ENCODE data around the gene TLR6.

Gene TLR6

GRCh38 chr4:38856524-38857337 is at the start of gene TLR6:
TLR6 (minus strand) TSS chr4:38856817; CDS start chr4:38829473, 27,344 bp downstream.
- peak; percentile 62 to 75 for DNase-seq

- DNase-seq, result no peak
These were observed 49.2 kb upstream of the TLR6 start for GRCh38 chr4:38905652-38906385.

- no peak for DNase-seq
These were observed 48.1 kb upstream of the TLR6 start for GRCh38 chr4:38904682-38905081.

GRCh38 chr4:38904090-38904666 is 47.6 kb upstream of the TLR6 start:
- DNase-seq, result no peak

- no peak for DNase-seq
These were observed 46.1 kb upstream of the TLR6 start for GRCh38 chr4:38902695-38903094.

GRCh38 chr4:38902221-38902620 is 45.6 kb upstream of the TLR6 start:
- no peak for DNase-seq

- DNase-seq, result no peak
These were observed 41.6 kb upstream of the TLR6 start for GRCh38 chr4:38898245-38898644.

- DNase-seq, result no peak
These were observed 40.3 kb upstream of the TLR6 start for GRCh38 chr4:38896940-38897339.

GRCh38 chr4:38894322-38894982 is 37.8 kb upstream of the TLR6 start:
- DNase-seq, result no peak

GRCh38 chr4:38891051-38891983 is 34.7 kb upstream of the TLR6 start:
- no peak for DNase-seq

- DNase-seq, result no peak
These were observed 32.5 kb upstream of the TLR6 start for GRCh38 chr4:38889143-38889542.

GRCh38 chr4:38884254-38884653 is 27.6 kb upstream of the TLR6 start:
- DNase-seq, result no peak

GRCh38 chr4:38876636-38877035 is 20.0 kb upstream of the TLR6 start:
- no peak for DNase-seq

- DNase-seq, result no peak
These were observed 16.8 kb upstream of the TLR6 start for GRCh38 chr4:38873290-38873944.

GRCh38 chr4:38872620-38873019 is 16.0 kb upstream of the TLR6 start:
- no peak for DNase-seq

GRCh38 chr4:38871593-38871992 is 15.0 kb upstream of the TLR6 start:
- no peak for DNase-seq

- no peak for DNase-seq
These were observed 13.6 kb upstream of the TLR6 start for GRCh38 chr4:38870098-38870808.

GRCh38 chr4:38869511-38869910 is 12.9 kb upstream of the TLR6 start:
- DNase-seq, result no peak

GRCh38 chr4:38868059-38868960 is 11.7 kb upstream of the TLR6 start:
- DNase-seq, result no peak
